Body of pancreas (tissue), 4 donors: ENCODE data around the gene SPOUT1. TPM values are rescaled to one million over a fixed set of nuclear protein-coding genes. Genes with fewer than 3 reads are reported as not detected.

ENCODE experiments used
- ATAC-seq: fragments of 150-250 bp; one replicate; pipeline ENCODE4 v1.9.1; 2016
- DNase-seq, 4 donors: peaks; one replicate each; pipeline ENCODE4 v3.0.0-alpha.2; 2019
- H3K27ac ChIP-seq, 4 donors: fragments of 200-600 bp; sonication (generic); 1 replicate in 3 of 4; 2 replicates in 1 of 4; pipeline versions ENCODE4 v1.5.1 to v1.6.1; 2016 to 2019; ENCODE audit warnings: mild to moderate bottlenecking in 1 of 4, mixed read lengths in 1 of 4, moderate library complexity in 1 of 4
- H3K27me3 ChIP-seq, 2 donors: fragments of 200-600 bp; sonication (generic); one replicate each; pipeline ENCODE4 v1.6.0; 2016; ENCODE audit warnings: mild to moderate bottlenecking in 1 of 2
- H3K36me3 ChIP-seq, 2 donors: fragments of 200-600 bp; sonication (generic); replicated peaks in 1 of 2; 2 replicates each; pipeline ENCODE4 v1.5.1; 2016; ENCODE audit warnings: low read depth in 2 of 2; ENCODE audit not compliant: insufficient read depth in 1 of 2
- H3K4me1 ChIP-seq: fragments of 200-600 bp; sonication (generic); one replicate; pipeline ENCODE4 v1.6.0; 2016
- H3K4me3 ChIP-seq, 2 donors: fragments of 200-600 bp; sonication (generic); 1 replicate in 1 of 2; 2 replicates in 1 of 2; pipeline ENCODE4 v1.5.1; 2016 to 2019
- H3K9me3 ChIP-seq, 3 donors: fragments of 200-600 bp; sonication (generic); 1 replicate in 2 of 3; 2 replicates in 1 of 3; pipeline ENCODE4 v1.5.1; 2016
- CTCF ChIP-seq, 7 experiments: fragments of 450-650 bp in 4 of 7; fragments of 200-600 bp in 3 of 7; sonication (generic) in 3 of 7; IDR thresholded peaks; one replicate each; pipeline ENCODE4 v1.5.1; 2016 to 2019; ENCODE audit warnings: antibody characterized with exemption in 7 of 7
- POLR2A ChIP-seq, 3 donors: fragments of 450-650 bp; IDR thresholded peaks; one replicate each; pipeline ENCODE4 v1.6.1; 2016; ENCODE audit warnings: antibody characterized with exemption in 3 of 3, mild to moderate bottlenecking in 2 of 3
- WGBS, 2 donors: methylation state at CpG; one replicate each; pipeline ENCODE4 v1.1.5; 2017; 5-methylcytosine and 5-hydroxymethylcytosine counted together
- intact Hi-C: fragments of 100-400 bp; cut with DNase I; formaldehyde crosslinking; loops from one replicate; pipeline ENCODE4 v1.15.1; 2023
- total RNA-seq, 2 donors: library from RNA; depleted of rRNA; stranded (reverse); fragments of >200 nt; gene quantifications; one replicate each; pipeline ENCODE4 v1.1.0, GENCODE V29; 2016

The SPOUT1 gene
- total RNA-seq, 2 donors from 2014 or later: 16.2 to 16.3 TPM

GRCh38 chr9:128771094-128771721, 58.4 kb downstream of the SPOUT1 start:
- H3K36me3 ChIP-seq: no peaks in the 10 kb centered on the region
- peak overlapping the region; percentile 83 to 84 for H3K4me3 ChIP-seq
- H3K4me1 ChIP-seq: peaks cover 32% of the 10 kb centered on the region
- ATAC-seq (peak; percentile 8), DNase-seq (peak in 3 of 4 donors; percentile 20 to 31 (median 26))
- TF ChIP-seq POLR2A (IDR thresholded peaks at IDR 0.05) (no peak), CTCF (IDR thresholded peaks at IDR 0.05) (no peak)
- H3K9me3 ChIP-seq: no peaks in the 10 kb centered on the region
- no peaks in the 10 kb centered on the region for H3K27me3 ChIP-seq
- 0% methylated on average over 13 to 27 of the region's 28 CpGs for WGBS, 2 donors
- H3K27ac ChIP-seq: peak overlapping the region; percentile 88 to 97 (median 90)
- intact Hi-C loops: no loop called here

GRCh38 chr9:128770286-128771030, 59.1 kb downstream of the SPOUT1 start:
- ATAC-seq (no peak), DNase-seq (no peak)
- peaks cover 38% of the 10 kb centered on the region for H3K4me1 ChIP-seq
- TF ChIP-seq CTCF (IDR thresholded peaks at IDR 0.05) (no peak), POLR2A (IDR thresholded peaks at IDR 0.05) (no peak)
- WGBS, 2 donors: 61 to 63% methylated on average over 11 of the region's 11 CpGs
- intact Hi-C loops: no loop called here
- H3K9me3 ChIP-seq: no peaks in the 10 kb centered on the region
- no peaks in the 10 kb centered on the region for H3K36me3 ChIP-seq
- no peaks in the 10 kb centered on the region for H3K27me3 ChIP-seq
- peak overlapping the region in 1 of 2 donors; percentile 84 for H3K4me3 ChIP-seq
- H3K27ac ChIP-seq: peak overlapping the region in 3 of 4 donors; percentile 88 to 97 (median 90)

Other genes with a start within 250 kb of the SPOUT1 start
- 10 to 100 TPM; 58.1 to 62.3 TPM for gene DYNC2I2, start 172.9 kb downstream of the SPOUT1 start, total RNA-seq
- gene SET, start 140.6 kb downstream of the SPOUT1 start, total RNA-seq: 10 to 100 TPM; 70.9 to 87.2 TPM
- 10 to 100 TPM in 1 of 2 donors, 1 to 10 TPM in 1; 4.9 to 10.2 TPM for gene PKN3, start 127.3 kb downstream of the SPOUT1 start, total RNA-seq
- gene ZDHHC12, start 105.7 kb downstream of the SPOUT1 start, total RNA-seq: 10 to 100 TPM; 21.1 to 64.9 TPM
- gene ZER1, start 57.9 kb downstream of the SPOUT1 start, total RNA-seq: 10 to 100 TPM; 25.7 to 41.9 TPM
- gene TBC1D13, start 42.5 kb downstream of the SPOUT1 start, total RNA-seq: 10 to 100 TPM; 17.5 to 19.5 TPM
- gene ENDOG, start 11.3 kb downstream of the SPOUT1 start, total RNA-seq: 10 to 100 TPM; 22.4 to 24.9 TPM
- 1 to 10 TPM; 2.6 to 4.3 TPM for gene KYAT1, start 52.2 kb upstream of the SPOUT1 start, total RNA-seq
- 10 to 100 TPM; 21.0 to 23.7 TPM for gene LRRC8A, start 52.3 kb upstream of the SPOUT1 start, total RNA-seq
- 10 to 100 TPM; 48.8 to 65.3 TPM for gene PHYHD1, start 91.2 kb upstream of the SPOUT1 start, total RNA-seq
- 10 to 100 TPM in 1 of 2 donors, 1 to 10 TPM in 1; 8.0 to 12.2 TPM for gene DOLK, start 117.8 kb upstream of the SPOUT1 start, total RNA-seq
- gene NUP188, start 117.9 kb upstream of the SPOUT1 start, total RNA-seq: 10 to 100 TPM; 15.2 to 18.9 TPM
- 100 to 1,000 TPM; 104 to 108 TPM for gene SH3GLB2, start 198.5 kb upstream of the SPOUT1 start, total RNA-seq
- 10 to 100 TPM; 11.9 to 36.6 TPM for gene MIGA2, start 206.8 kb upstream of the SPOUT1 start, total RNA-seq